ENCODE results near the gene HOGA1.
"Not testable (repeated sequence)": the region's sequence is repeated elsewhere in the genome, so short reads cannot be mapped to it uniquely, and the experiment has no call there.

The HOGA1 gene

DNA sequence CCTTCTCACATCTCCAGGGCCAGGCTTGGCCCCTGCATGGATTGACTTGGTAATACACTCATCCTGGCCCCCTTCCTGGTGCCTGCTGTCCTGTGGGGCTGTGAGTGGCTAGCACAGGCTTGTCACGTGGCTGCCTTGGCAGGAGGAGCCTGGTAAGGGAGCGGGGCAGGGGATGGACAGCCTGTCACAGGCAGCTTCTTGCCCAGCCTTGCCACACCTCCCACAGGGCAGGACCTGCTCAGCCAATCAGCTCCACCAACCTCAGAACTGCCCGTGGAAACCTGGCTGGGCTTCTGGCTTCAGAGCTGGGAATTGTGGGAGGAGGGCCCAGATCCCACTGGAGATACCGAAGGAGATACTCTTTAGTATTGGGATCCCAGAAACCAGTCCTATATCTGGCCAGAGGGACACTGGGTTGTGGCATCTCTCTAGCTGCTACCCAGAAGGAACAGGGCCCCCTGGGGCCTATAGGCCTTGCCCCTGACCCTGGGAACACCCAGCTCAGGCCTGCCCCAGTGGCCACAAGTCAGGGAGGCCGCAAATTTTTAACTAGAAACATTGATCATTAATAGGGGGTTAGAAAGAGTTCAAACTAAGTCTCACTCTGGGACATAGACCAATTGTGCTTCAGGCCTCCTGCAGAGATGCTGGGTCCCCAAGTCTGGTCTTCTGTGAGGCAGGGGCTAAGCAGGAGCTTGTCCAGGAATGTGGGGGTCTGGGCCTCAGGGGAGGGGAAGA lies at the start of gene HOGA1:
TSS of gene HOGA1 (plus strand) at position 330 of the 738 bp plus-strand sequence. CDS start at position 645, 315 bp downstream.
- DNase-seq: no peak

DNA sequence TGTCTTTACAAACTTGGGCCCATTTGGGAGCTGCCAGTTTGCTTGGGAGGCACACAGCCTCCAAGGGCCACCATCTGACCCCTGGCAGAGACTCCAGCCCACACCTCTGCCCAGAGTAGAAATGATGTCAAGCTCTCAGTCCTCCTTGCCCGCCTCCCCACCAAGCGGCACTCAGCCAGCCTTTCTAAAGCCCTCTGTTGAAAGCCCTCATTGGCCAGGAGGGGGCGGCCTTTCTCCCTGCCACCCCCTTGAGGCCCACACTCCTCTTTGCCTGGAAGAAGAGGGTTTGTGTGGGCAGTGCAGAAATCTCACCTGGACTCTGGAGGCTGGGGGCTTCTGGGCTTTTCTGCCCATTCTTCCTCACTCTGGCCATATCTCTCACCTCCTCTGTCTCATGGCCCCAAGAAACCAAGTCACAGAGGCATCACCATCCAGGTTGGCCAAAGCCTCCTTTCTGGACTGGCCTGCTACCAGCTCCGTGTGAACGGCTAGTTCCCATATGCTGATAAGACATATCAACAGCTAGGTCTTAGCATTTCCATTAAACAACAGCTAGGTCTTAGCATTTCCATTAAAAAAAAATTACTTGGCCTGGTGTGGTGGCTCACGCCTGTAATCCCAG lies 49.3 kb upstream of the HOGA1 start:
- peak; percentile 36 for DNase-seq

DNA sequence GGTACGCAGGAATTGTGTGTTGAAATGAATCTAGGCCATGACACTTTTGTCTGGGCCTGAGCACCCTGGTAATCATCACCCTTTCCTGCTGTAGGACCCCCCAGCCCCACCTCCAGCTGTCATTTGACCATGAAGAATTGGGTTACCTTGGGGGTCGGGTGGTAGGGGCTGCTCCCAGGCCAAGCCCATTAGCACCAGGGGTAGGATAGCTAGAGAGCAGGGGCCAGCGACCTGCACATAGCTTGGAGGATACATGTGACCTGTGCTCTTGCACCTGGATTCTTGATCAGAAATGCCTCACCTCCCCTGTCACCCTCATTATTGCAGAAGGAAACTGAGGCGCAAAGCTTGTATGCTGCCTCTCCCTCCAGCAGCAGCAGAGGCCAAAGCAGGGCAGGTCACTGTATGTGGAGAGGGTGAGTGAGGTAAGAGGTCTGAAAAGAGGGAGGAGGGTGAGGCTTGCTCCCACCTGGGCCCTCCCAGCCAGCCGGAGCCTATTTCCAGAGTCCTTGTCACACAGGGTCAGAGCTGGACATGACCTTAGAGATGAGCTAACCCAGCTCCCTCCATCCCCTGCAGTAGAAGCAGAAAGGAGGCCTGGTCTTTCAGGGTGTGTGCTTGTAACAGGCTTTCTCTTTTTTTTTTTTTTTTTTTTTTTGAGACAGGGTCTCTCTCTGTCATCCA lies 46.9 kb upstream of the HOGA1 start:
- DNase-seq: no peak

DNA sequence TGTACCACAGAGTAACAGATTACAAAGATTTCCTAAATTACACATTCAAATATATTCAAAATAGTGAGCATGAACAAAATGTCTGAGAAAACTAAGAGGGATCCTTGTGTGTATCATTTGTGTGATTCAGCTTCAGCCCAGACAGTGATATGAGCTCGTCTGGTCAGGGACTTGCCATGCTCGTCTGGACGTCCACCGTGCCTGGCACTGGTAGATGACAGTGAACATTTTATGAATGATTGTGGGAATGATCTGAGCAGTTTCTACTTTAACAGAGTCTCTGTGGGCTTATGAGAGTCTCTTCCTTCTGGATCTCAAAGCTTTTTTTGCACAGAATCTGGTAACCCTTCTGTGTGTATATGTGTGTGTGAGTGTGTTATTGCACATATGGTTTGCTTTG lies 45.8 kb upstream of the HOGA1 start:
- DNase-seq: no peak

DNA sequence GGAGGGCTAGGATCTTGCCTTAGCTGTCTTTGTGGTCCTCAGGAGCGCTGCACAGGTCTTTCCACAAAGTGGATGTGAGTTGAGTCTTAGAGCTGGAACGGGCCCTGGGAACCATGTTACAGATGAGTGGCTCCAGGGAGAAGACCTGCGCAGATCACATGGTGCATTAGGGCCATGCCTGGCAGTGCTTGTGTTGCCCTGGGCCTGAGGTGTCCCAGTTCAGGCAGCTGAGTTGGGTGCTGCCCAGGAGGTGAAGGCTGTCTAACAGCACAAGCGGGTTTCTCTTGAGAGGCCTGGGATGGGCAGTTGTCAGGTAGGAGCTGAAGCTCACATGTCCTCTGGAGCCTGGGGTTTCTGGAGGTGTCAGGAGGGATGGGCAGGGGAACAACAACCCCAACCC lies 45.4 kb upstream of the HOGA1 start:
- DNase-seq: no peak

DNA sequence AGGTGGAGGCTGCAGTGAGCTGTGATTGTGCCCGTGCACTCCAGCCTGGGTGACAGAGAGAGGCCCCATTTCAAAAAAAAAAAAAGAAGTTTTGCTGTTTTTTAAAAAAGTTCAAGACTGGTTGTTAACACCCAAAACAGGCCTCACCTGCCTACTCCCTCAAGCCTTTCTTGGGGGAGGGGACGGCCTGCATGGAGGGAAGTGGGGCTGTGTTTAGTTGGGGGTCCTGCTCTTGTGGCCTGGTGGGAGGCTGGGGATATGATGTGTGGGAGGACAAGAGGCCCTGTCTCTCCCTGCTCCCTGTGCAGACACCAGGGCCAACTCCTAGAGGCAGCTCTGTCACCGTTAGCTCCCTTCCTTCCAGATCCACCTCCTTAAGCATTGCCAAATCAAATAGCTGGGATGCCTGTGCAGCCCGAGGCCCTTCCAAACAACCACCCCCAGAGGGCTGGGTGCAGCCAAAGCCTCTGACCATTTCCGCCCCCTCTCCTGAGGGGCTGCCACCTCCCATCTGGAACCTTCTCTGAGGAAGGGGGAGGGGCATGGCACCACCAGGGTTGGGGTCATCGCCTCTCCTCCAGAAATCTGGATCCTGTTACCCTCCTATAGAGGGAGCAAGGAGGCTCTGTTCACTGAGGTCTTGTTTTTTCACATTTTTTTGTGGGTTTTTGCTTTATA lies 44.5 kb upstream of the HOGA1 start:
- DNase-seq: no peak

DNA sequence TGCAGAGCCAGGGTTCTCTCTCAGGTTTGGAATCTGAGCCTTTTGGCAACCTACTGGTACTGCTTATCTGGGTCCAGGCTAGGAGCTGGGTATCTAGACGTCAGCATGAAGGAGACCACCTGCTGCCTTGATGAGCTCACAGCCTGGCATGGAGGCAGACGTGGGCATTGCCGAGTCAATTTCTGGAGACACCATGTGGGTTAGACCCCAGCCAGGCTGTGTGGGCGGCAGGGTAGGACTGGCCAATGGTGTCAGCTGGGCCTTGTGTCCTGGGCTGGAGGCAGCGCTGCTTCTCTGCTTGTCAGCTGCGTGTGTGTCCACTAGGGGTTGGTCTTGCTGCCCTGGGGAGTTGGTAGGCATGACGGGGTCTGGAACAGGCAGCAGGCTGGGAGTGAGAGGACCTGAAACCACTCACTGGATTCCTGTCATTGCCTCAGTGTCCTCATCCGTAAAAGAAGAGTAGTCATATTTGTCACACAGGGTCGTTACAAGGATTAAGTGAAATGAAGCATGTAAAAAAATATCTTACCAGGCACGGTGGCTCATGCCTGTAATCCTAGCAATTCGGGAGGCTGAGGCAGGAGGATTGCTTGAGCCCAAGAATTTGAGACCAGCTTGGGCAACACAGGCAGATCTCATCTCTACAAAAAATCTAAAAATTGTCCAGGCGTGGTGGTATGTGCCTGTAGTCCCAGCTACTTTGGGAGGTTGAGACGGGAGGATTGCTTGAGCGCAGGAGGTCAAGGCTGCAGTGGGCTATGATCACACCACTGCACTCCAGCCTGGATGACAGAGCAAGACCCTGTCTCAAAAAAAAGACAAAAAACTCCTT lies 43.3 kb upstream of the HOGA1 start:
- no peak for DNase-seq

DNA sequence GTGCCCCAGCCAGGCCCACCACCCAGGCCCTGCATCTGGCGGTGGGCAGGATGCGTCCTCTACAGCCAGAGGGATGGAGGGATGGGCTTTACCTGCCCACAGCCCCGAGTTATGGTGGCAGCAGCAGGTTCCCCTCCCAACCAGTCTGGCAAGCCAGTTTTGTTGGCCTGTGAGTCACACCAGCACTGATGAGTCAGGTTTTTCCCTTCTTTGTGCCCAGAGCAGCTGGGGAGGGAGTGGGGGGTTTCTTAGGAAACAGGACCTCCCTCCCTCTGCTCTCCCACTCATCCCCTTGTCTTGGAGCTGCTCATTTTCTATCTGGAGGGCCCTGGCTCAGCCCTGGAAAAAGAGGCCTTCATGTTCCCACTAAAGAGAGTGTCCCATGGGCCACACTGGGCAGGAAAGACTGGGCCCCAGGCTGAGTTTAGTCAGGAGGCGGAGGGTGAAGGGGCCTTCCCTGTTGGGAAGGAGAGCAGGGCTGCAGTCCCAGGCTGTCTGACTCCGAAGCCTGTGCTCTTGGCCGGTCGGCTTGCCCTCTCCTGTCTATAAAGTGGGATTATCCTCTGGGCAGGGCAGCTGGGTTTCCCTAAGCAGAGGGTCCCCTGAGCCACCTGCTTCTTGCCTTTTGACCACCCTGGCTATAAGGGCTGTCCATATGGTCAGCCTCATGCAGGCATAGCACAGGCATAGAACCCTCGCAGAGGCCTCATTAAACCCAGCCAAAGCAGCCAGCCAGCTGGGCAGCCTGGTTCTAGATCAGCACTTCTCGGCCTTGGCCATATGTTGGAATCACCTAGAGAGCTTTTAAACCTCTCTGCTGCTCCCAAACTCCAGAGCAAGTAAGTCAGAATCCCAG lies 41.8 kb upstream of the HOGA1 start:
- peak; percentile 41 for DNase-seq

DNA sequence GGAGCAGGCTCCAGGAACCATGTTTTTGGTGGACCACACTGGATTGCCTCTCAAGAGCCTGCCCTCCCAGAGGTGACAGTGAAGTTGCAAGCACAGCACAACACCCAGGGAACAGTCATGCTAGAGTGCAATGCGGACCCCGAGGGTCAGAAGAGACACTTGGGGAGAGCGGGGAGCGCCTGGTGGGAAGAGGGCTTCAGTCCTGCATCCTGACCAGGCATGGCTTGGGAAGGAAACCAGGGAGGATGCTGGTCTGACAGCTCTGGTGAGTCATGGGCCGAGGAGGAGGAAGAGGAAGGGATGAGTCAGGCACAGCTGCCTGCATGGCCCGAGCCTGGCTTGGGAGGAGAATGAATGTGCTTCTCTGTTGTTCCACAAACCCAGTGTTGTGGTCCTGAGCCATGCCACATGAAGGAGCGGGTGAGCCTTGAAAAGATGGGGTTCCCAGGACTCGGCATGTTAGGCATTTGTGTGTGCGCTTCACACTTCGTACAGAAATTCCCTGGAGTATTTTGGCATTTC lies 41.1 kb upstream of the HOGA1 start:
- DNase-seq: peak; percentile 52

DNA sequence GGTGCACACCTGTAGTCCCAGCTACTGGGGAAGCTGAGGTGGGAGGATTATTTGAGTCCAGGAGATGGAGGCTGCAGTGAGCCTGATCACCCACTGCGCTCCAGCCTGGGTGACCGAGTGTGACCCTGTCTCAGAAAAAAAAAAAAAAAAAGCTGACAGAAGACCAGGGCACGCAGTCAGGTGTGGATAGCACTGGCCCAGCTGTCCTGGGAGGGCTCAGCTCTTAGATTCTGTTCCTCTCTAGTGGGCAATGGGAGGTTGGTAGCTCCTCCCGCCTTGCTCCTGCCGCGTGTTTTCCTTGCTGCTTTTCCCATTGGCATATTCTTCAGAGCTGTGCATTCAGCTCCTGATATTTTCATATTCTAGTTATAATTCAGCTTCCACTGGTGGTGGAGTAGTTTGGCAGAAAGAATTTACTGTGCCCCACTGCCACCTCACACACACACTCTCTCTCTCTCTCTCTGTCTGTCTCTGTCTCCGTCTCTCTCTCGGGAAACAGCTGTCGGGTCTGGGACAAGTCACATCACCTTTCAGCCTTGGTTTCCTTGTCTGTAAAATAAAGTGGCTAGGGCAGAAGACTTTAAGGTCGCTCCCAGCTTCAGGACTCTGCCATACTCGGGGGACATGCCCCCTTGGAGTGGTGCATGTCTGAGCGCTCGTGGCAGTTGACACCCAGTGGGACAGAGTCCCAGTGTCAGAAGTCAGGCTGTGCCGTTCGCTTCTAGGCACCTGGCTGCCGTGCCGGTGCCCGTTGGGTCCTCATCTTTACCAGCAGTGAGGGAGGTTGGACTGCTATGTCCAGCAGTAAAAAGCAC lies 37.5 kb upstream of the HOGA1 start:
- DNase-seq: no peak

DNA sequence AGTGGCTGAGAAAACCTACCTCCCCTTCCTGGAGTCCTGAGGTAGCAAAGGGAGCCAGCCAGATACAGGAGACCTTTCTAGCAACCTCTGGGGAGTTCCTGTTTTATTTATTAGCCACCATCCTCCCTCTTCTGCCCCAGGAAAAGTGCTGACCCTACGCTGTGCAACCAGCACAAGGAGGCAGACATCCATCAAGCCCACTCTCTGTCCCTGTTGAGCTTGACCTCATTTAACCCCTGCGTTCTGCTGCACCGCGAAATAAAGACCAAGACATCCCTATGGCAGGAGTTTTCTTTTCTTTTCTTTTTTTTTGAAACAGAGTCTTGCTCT lies 37.0 kb upstream of the HOGA1 start:
- DNase-seq: no peak

DNA sequence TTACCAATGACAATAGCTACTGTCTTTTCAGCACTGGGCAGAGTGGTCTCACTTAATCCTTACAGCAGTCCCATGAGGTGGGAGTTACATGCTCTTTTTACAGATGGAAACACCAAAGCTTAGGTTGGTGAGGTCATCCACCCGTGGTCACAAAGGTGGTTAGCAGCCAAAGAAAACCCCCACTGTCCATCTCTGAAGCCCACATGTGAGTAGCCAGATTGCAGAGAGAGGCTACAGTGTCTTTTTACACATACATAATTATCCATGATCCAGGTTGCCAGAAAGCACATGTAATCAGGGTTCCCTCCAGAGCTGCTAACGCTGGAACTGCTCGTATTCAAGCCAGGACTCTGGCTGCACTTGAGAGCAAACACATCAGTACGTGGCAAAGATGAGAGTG lies 36.2 kb upstream of the HOGA1 start:
- no peak for DNase-seq

DNA sequence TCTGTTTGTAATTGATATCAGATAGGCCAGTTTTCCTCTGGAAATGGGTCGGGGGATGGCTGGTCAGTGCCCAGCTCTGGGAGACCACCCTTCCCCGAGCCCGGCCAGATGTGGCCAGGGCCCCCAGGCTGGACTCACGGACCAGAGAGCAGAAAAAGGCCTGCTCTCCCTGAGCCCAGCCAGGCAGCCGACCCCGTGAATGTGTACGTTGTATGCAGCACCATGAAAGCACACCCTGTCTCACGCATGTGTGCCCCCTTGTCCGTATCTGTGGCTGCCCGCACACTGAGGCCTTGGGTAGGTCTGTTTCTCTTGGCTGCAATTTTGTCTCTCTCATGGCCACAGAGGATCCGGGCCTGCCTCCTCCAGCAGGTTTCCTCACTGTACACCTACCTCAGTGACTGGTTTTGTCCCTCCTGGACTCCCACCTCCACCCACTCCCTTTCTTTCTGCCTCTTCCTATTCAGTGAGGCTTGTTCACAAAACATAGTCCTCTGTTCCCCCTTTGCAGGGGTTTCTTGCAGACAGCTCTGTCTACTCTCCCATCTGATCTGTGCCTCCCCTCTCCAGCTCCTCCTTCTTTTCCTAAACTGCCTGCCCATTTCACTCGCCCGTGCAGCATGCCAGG lies 35.2 kb upstream of the HOGA1 start:
- DNase-seq: no peak

DNA sequence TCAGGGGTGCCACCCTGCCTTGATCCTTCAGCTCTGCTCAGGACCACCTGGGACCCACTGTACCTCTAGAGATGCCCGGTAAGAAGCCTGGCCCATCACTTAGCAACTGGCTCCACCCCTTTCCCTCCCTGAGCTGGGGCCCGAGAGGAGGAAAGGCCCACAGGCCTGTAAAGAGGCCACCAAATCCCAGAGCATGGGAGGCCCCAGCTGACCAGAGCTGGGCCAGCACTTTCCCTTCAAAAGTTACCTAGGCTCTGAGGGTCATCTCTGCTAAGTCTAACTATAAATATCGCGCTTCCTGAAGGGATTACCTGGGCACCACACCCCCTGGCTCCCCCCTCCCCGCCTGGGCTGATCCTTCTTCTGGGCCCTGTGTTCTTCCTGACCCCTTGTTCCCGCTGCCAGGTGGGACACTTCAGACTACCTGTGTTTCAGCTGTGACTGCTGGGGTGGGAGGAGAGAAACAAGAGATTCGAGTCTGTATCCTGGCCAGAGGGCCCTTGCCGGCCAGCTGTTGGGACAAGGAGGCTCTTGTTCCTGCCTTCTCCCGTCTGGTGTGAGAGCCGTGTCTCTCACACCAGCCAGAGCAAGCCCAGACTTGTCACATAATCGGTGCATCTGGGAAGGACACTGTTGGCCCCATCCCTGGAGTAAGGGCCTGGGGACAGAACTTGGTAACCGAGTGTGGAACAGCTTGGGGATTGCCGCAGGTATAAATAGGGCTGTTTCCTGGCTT lies 34.4 kb upstream of the HOGA1 start:
- no peak for DNase-seq

DNA sequence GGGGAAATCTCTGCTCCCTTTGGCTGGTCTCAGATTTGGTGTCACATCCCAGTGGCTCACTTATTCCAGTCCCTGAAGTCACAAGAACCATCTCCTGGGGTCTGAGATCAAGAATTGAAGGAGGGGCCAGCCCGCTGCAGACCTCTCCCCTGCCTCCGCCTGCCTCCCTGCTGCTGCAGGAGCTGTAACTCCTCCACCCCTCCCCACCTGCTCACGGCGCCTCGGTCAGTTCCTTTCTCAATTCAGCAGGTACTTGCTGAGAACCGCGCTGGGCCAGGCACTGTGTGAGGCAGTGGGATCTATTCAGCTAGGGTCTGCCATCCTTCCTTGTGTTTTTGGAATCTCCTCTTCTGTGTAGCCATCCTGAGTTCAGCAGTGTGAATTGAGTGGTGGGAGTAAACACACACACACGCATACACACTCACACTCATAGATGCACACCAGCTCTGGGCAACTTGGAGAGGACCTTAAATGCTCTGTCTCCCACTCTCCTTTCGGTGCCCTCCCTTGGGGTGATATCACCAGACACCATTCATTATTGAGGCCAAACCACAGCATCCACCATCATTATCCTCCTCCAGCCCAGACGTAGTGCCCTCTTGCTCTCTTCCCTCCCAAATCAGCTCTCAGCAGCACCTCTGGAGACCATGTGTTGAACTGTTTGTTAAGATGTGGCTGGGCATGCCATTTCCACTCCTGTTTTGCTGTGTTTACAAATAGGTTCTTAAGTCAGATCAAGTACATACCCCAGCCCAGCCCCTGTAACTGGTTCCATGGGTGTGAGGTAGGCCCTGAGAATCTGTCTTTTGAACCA lies 33.6 kb upstream of the HOGA1 start:
- no peak for DNase-seq

DNA sequence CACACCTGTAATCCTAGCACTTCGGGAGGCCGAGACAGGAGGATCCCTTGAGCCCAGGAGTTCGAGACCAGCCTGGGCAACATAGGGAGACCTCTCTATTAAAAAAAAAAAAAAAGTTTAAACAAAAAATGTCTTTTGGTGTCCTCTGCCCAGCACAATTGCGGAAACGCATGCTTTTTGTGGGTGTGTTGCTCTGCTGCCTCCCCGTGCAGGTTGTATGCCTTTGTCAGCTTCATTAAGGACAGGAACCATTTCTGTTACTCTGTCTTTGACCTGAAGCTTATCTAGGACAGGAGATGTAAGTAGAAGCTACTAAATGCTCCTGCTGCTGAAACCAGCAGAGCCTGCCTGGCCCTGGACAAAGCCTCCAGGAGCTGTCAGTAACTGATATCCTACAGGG lies 32.9 kb upstream of the HOGA1 start:
- no peak for DNase-seq

DNA sequence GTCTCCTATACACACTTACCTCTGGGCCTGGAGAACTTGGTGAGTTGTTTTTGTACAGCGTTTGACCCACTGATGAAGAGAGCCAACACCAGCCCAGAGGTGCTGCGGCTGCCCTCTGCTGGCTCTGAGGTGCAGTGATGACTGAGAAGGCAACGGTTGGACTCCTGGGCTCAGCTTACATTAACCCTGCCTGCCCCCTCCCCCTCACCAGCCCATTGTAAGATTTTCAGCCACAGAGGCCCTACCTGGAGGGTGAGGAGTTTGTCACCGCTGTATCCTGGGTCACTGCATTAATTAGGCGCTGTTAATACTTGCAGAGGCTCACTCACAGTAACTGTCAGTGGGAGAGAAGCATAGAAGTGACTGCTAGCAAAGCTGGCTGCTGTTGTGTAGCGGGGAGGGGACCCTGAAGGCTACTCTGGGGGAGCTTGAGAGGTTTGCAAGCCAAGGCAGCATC lies 30.6 kb upstream of the HOGA1 start:
- peak; percentile 57 for DNase-seq

DNA sequence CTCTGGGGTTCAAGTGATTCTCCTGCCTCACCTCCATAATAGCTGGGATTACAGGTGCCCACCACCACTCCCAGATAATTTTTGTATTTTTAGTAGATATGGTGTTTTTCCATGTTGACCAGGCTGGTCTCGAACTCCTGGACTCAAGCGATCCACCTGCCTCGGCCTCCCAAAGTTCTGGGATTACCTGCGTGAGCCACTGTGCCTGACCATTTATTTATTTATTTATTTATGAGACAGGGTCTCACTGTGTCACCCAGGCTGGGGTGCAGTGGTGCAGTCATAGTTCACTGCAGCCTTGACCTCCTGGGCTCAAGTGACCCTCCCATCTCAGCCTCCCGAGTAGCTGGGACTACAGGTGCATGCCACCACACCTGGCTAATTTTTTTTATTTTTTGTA lies 29.9 kb upstream of the HOGA1 start:
- not testable (repeated sequence) for DNase-seq

All from stimulated activated CD4-positive, alpha-beta T cell treated with anti-CD3 and anti-CD28 coated beads, Interleukin-12 subunit alpha, Interleukin-12 subunit beta, amount 100 ng/mL, for 4 hours (primary cell).